Measurements from ENCODE around the gene ABR.

GRCh38 chr17:1055751-1056645, 123.8 kb downstream of the ABR start:
- TF ChIP-seq CTCF (IDR thresholded peaks at IDR 0.05), result peak; percentile 83
- no peak for TF ChIP-seq REST (IDR thresholded peaks at IDR 0.05; ENCODE audit: insufficient read depth in 1 of 2, low read depth in 2 of 2, low read length in 1 of 2)
